NCI-H2081 (cell line): ENCODE measurements around the gene SLC7A14.

Experiments
- DNase-seq, 2 experiments: peaks; one replicate each; lab custom pipeline; 2025; lab: John Stamatoyannopoulos, UW

SLC7A14 gene

GRCh38 chr3:170534227-170534626, 51.6 kb downstream of the SLC7A14 start:
- no peak for DNase-seq

- no peak for DNase-seq
Measured at GRCh38 chr3:170532573-170532972, 53.3 kb downstream of the SLC7A14 start.

- no peak for DNase-seq
Measured at GRCh38 chr3:170531657-170532335, 54.1 kb downstream of the SLC7A14 start.

GRCh38 chr3:170531054-170531453, 54.8 kb downstream of the SLC7A14 start:
- DNase-seq = no peak

GRCh38 chr3:170529912-170530311, 56.0 kb downstream of the SLC7A14 start:
- no peak for DNase-seq

GRCh38 chr3:170529346-170529745, 56.5 kb downstream of the SLC7A14 start:
- no peak for DNase-seq

- DNase-seq = no peak
Measured at GRCh38 chr3:170528726-170529125, 57.1 kb downstream of the SLC7A14 start.

- peak; percentile 88 to 98 for DNase-seq
Measured at GRCh38 chr3:170524073-170524472, 61.8 kb downstream of the SLC7A14 start.

- DNase-seq = no peak
Measured at GRCh38 chr3:170523248-170523647, 62.6 kb downstream of the SLC7A14 start.

- no peak for DNase-seq
Measured at GRCh38 chr3:170522201-170522600, 63.7 kb downstream of the SLC7A14 start.

GRCh38 chr3:170520996-170521395, 64.9 kb downstream of the SLC7A14 start:
- peak in 1 of 2 experiments; percentile 50 for DNase-seq

- DNase-seq = no peak
Measured at GRCh38 chr3:170517242-170517945, 68.5 kb downstream of the SLC7A14 start.

- DNase-seq = no peak
Measured at GRCh38 chr3:170513642-170514041, 72.2 kb downstream of the SLC7A14 start.

- DNase-seq = no peak
Measured at GRCh38 chr3:170511371-170511770, 74.5 kb downstream of the SLC7A14 start.

- no peak for DNase-seq
Measured at GRCh38 chr3:170508839-170509238, 77.0 kb downstream of the SLC7A14 start.

GRCh38 chr3:170508291-170508690, 77.6 kb downstream of the SLC7A14 start:
- no peak for DNase-seq

GRCh38 chr3:170507063-170507462, 78.8 kb downstream of the SLC7A14 start:
- DNase-seq = no peak

- peak in 1 of 2 experiments; percentile 25 for DNase-seq
Measured at GRCh38 chr3:170506556-170506955, 79.3 kb downstream of the SLC7A14 start.

GRCh38 chr3:170502297-170502696, 83.6 kb downstream of the SLC7A14 start:
- DNase-seq = no peak

- no peak for DNase-seq
Measured at GRCh38 chr3:170500995-170501394, 84.9 kb downstream of the SLC7A14 start.

- DNase-seq = no peak
Measured at GRCh38 chr3:170500462-170500861, 85.4 kb downstream of the SLC7A14 start.

- no peak for DNase-seq
Measured at GRCh38 chr3:170499562-170500156, 86.2 kb downstream of the SLC7A14 start.
